ENCODE data around the gene ARL2BP. TPM values are rescaled to one million over a fixed set of nuclear protein-coding genes. Genes with fewer than 3 reads are reported as not detected.

Gene ARL2BP
- total and polyA plus RNA-seq, 2 donors from 2014 or later: 53.9 to 61.5 TPM

DNA sequence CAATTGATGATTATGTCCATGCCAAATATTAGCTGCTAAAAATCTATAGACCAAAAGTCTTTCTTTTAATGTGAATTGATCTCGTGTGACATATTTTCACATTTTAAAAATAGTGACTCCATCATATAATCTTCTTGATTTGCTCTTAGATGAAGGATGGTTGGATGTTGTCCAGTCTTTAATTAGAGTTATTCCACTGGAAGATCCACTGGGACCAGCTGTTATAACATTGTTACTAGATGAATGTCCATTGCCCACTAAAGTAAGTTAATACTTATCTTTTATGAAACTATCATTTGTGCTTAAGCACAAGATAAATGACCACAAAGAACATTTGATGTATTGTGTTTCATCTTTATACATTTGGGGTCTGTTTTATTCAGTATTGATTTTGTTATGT, 36.1 kb upstream of the ARL2BP start:
- TF ChIP-seq, protein P1, sequence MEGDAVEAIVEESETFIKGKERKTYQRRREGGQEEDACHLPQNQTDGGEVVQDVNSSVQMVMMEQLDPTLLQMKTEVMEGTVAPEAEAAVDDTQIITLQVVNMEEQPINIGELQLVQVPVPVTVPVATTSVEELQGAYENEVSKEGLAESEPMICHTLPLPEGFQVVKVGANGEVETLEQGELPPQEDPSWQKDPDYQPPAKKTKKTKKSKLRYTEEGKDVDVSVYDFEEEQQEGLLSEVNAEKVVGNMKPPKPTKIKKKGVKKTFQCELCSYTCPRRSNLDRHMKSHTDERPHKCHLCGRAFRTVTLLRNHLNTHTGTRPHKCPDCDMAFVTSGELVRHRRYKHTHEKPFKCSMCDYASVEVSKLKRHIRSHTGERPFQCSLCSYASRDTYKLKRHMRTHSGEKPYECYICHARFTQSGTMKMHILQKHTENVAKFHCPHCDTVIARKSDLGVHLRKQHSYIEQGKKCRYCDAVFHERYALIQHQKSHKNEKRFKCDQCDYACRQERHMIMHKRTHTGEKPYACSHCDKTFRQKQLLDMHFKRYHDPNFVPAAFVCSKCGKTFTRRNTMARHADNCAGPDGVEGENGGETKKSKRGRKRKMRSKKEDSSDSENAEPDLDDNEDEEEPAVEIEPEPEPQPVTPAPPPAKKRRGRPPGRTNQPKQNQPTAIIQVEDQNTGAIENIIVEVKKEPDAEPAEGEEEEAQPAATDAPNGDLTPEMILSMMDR (IDR thresholded peaks at IDR 0.05; ENCODE audit: borderline replicate concordance, extremely low read depth, insufficient read depth): no peak
- peaks cover 5 to 58% (median 30%) of the 10 kb centered on the region in 3 donors for H3K36me3 ChIP-seq (ENCODE audit: control insufficient read depth in 2 of 3, insufficient read depth in 3 of 3, low read length in 3 of 3)

DNA sequence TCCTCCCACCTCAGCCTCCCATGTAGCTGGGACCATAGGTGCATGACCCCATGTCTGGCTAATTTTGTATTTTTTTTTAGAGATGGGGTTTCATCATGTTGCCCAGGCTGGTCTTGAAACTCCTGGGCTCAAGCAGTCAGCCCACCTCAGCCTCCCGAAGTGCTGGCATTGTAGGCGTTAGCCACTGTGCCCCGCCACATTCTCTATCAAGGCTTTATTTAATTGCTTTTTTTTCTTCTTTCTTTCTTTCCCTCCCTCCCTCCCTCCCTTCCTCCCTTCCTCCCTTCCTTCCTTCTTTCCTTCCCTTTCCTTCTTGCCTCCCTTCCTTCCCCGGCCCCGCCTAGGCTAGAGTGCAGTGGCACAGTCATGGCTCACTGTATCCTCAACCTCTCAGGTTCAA, 35.3 kb upstream of the ARL2BP start:
- TF ChIP-seq, protein P1 (IDR thresholded peaks at IDR 0.05; ENCODE audit: borderline replicate concordance, extremely low read depth, insufficient read depth): no peak
- no peak for FAIRE-seq

More for the DNA sequence above, 36.1 kb upstream of the ARL2BP start:
- no peaks in the 10 kb centered on the region for H3K4me1 ChIP-seq (ENCODE audit: control insufficient read depth in 2 of 3, insufficient read depth in 2 of 3, low read depth in 1 of 3, low read length in 3 of 3)
- H3K27me3 ChIP-seq (ENCODE audit: control insufficient read depth, insufficient read depth, low read length): no peaks in the 10 kb centered on the region
- no peaks in the 10 kb centered on the region for H3K9me3 ChIP-seq (ENCODE audit: control insufficient read depth in 2 of 3, insufficient read depth in 1 of 3, low read length in 3 of 3)
- intact Hi-C loops (cut with DNase I): no loop called here
- no peak overlapping the region for H3K4me3 ChIP-seq (ENCODE audit: low read length in 3 of 3)
- DNase-seq (no peak), FAIRE-seq (no peak)
- no peak overlapping the region for H3K9ac ChIP-seq (ENCODE audit: low read length in 3 of 3)
- H3K27ac ChIP-seq (ENCODE audit: low read depth in 2 of 2, low read length in 2 of 2): no peak overlapping the region

DNA sequence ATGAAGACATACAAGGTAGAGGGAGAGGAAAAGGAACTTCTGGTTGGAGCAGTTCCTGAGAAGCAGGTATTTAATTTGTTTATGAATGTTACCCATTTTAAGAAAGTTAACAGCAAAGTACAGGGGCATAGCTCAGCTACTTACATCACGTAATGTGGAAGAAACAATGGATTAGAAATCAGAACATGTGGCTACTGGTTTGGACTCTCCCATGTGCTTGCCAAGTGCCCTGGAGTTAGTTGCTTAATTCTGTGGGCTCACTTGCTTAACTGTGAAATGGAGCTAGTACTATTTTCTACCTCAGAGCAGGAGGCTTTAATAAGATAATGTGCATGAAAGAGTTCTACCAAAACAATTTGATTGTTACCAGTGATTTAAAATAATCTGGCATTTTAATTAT, 31.6 kb upstream of the ARL2BP start:
- no peak for DNase-seq
- TF ChIP-seq, protein P1 (IDR thresholded peaks at IDR 0.05; ENCODE audit: borderline replicate concordance, extremely low read depth, insufficient read depth): no peak
- H3K27ac ChIP-seq (ENCODE audit: low read depth in 2 of 2, low read length in 2 of 2): no peak overlapping the region
- intact Hi-C loops (cut with DNase I): no loop called here
- no peak overlapping the region for H3K4me3 ChIP-seq (ENCODE audit: low read length in 3 of 3)
- no peaks in the 10 kb centered on the region for H3K4me1 ChIP-seq (ENCODE audit: control insufficient read depth in 2 of 3, insufficient read depth in 2 of 3, low read depth in 1 of 3, low read length in 3 of 3)
- H3K27me3 ChIP-seq (ENCODE audit: control insufficient read depth, insufficient read depth, low read length): no peaks in the 10 kb centered on the region
- H3K9me3 ChIP-seq (ENCODE audit: control insufficient read depth in 2 of 3, insufficient read depth in 1 of 3, low read length in 3 of 3): peaks cover 0 to 7% (median 0%) of the 10 kb centered on the region in 3 donors
- H3K9ac ChIP-seq (ENCODE audit: low read length in 3 of 3): no peak overlapping the region
- FAIRE-seq: no peak
- peaks cover 17 to 67% (median 32%) of the 10 kb centered on the region in 3 donors for H3K36me3 ChIP-seq (ENCODE audit: control insufficient read depth in 2 of 3, insufficient read depth in 3 of 3, low read length in 3 of 3)

More for the DNA sequence above, 35.3 kb upstream of the ARL2BP start:
- no peak for DNase-seq
- intact Hi-C loops (cut with DNase I): no loop called here
- Histone ChIP-seq H3K36me3 (ENCODE audit: control insufficient read depth in 2 of 3, insufficient read depth in 3 of 3, low read length in 3 of 3) (peaks cover 7 to 66% (median 30%) of the 10 kb centered on the region in 3 donors), H3K27ac (ENCODE audit: low read depth in 2 of 2, low read length in 2 of 2) (no peak overlapping the region), H3K4me1 (ENCODE audit: control insufficient read depth in 2 of 3, insufficient read depth in 2 of 3, low read depth in 1 of 3, low read length in 3 of 3) (no peaks in the 10 kb centered on the region), H3K9me3 (ENCODE audit: control insufficient read depth in 2 of 3, insufficient read depth in 1 of 3, low read length in 3 of 3) (no peaks in the 10 kb centered on the region), H3K9ac (ENCODE audit: low read length in 3 of 3) (no peak overlapping the region), H3K27me3 (ENCODE audit: control insufficient read depth, insufficient read depth, low read length) (no peaks in the 10 kb centered on the region), H3K4me3 (ENCODE audit: low read length in 3 of 3) (no peak overlapping the region)

DNA sequence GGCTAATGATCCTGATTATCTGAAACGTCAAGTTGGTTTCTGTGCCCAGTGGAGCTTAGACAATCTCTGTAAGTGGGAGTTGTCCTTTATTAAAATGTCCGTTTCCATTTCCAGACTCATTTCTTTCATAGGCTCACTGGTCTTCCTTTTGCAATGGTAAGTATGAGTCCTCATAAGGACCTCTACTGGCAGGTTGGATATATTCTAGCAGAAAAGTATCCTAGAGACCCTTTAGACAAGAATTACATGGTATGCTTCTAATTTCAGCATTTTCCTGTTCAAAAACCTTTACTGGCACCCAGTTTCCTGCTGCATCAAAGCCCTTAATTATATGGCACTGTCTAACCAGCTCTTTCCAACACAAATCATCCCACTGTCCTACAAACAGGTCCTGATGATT, 28.1 kb upstream of the ARL2BP start:
- Histone ChIP-seq H3K4me3 (ENCODE audit: low read length in 3 of 3) (no peak overlapping the region), H3K36me3 (ENCODE audit: control insufficient read depth in 2 of 3, insufficient read depth in 3 of 3, low read length in 3 of 3) (peaks cover 17 to 67% (median 39%) of the 10 kb centered on the region in 3 donors), H3K27me3 (ENCODE audit: control insufficient read depth, insufficient read depth, low read length) (no peaks in the 10 kb centered on the region), H3K9ac (ENCODE audit: low read length in 3 of 3) (no peak overlapping the region), H3K4me1 (ENCODE audit: control insufficient read depth in 2 of 3, insufficient read depth in 2 of 3, low read depth in 1 of 3, low read length in 3 of 3) (no peaks in the 10 kb centered on the region), H3K27ac (ENCODE audit: low read depth in 2 of 2, low read length in 2 of 2) (no peak overlapping the region), H3K9me3 (ENCODE audit: control insufficient read depth in 2 of 3, insufficient read depth in 1 of 3, low read length in 3 of 3) (peaks cover 0 to 7% (median 0%) of the 10 kb centered on the region in 3 donors)
- TF ChIP-seq, protein P1 (IDR thresholded peaks at IDR 0.05; ENCODE audit: borderline replicate concordance, extremely low read depth, insufficient read depth): no peak
- FAIRE-seq (no peak), DNase-seq (no peak)
- intact Hi-C loops (cut with DNase I): no loop called here
